Measurements from ENCODE around the gene VSIG2.

VSIG2 gene

GRCh38 chr11:124754309-124754708 lies 2.3 kb upstream of the VSIG2 start:
- TF ChIP-seq ZBTB7A (IDR thresholded peaks at IDR 0.05; ENCODE audit: low read depth) (no peak), NFIC (IDR thresholded peaks at IDR 0.05) (no peak), TAF1 (IDR thresholded peaks at IDR 0.05; ENCODE audit: low read depth) (no peak)

DNA sequence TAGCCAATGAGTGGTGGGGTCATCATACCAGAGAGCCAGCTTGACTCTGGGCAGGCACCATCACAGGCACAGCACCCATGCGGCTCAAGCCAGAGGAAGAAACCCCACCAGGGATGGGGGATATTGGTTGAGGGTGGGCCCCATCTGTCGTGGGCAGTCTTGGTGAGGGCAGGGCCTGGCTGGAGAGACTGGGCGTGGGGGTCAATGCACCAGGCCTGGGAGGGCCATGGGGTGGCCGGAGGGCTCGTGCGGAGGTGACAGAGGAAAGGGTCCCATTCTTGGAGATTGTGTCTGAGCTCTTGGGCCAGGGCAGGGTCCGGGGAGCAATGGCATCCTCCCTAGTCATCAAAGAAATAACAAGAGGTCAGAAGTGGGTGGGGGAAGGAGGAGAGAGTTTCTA lies 1.6 kb upstream of the VSIG2 start:
- TF ChIP-seq USF1 (IDR thresholded peaks at IDR 0.05) (no peak), TCF12 (IDR thresholded peaks at IDR 0.05; ENCODE audit: low read depth) (no peak)

- no peak for TF ChIP-seq REST (IDR thresholded peaks at IDR 0.05; ENCODE audit: low read depth)
- no peak for TF ChIP-seq YY1 (IDR thresholded peaks at IDR 0.05; ENCODE audit: low read depth)
- TF ChIP-seq FOXM1 (IDR thresholded peaks at IDR 0.05; ENCODE audit: borderline replicate concordance, low read depth) = no peak
- no peak for TF ChIP-seq ZBTB7A (IDR thresholded peaks at IDR 0.05; ENCODE audit: low read depth)
- TF ChIP-seq USF1 (IDR thresholded peaks at IDR 0.05) = no peak
- TF ChIP-seq TCF12 (IDR thresholded peaks at IDR 0.05; ENCODE audit: low read depth) = no peak
- no peak for TF ChIP-seq MAX (IDR thresholded peaks at IDR 0.05)
These were observed 1.1 kb upstream of the VSIG2 start for GRCh38 chr11:124753205-124753604.

DNA sequence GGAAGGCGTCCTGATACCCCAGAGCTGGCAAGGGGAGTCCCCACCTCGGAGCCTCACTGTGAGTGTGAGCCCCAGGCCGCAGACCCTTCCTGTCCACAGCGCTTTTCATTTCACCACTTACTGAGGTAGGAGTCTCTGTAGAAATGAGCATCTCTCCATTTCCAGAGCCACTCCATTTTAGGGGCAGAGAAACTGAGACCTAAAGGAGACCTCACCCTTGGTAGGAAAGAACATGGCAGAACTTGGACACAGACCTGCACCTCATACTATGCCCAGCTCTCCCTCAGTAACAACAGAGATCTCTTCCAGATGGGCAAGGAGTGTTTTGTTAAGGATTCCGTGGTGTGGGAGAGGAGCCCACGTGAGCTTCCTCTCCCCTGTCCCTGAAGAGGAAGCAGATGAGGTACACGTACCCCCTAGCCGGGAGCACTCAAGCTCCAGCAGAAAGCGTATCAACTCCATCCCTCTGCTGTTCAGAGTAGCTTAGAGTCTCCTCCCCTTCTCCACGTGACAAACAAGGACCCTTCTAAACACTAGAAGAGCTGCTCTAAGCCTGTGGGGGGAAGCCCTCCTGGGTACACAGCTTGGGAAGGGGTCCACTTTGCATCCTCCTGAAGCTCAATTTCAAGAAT lies 532 bp upstream of the VSIG2 start:
- TF ChIP-seq EGR1 (IDR thresholded peaks at IDR 0.05) (no peak), TEAD4 (IDR thresholded peaks at IDR 0.05) (no peak), TCF12 (IDR thresholded peaks at IDR 0.05; ENCODE audit: low read depth) (no peak), FOXM1 (IDR thresholded peaks at IDR 0.05; ENCODE audit: borderline replicate concordance, low read depth) (no peak), ZBTB7A (IDR thresholded peaks at IDR 0.05; ENCODE audit: low read depth) (no peak), RAD21 (IDR thresholded peaks at IDR 0.05; ENCODE audit: low read depth) (no peak), CEBPB (IDR thresholded peaks at IDR 0.05) (no peak), NFIC (IDR thresholded peaks at IDR 0.05) (no peak), CREB1 (IDR thresholded peaks at IDR 0.05; ENCODE audit: low read depth) (no peak), EP300 (IDR thresholded peaks at IDR 0.05; ENCODE audit: borderline replicate concordance) (no peak), USF1 (IDR thresholded peaks at IDR 0.05) (no peak), YY1 (IDR thresholded peaks at IDR 0.05; ENCODE audit: low read depth) (no peak), TAF1 (IDR thresholded peaks at IDR 0.05; ENCODE audit: low read depth) (no peak), REST (IDR thresholded peaks at IDR 0.05; ENCODE audit: low read depth) (no peak), MAX (IDR thresholded peaks at IDR 0.05) (no peak)

DNA sequence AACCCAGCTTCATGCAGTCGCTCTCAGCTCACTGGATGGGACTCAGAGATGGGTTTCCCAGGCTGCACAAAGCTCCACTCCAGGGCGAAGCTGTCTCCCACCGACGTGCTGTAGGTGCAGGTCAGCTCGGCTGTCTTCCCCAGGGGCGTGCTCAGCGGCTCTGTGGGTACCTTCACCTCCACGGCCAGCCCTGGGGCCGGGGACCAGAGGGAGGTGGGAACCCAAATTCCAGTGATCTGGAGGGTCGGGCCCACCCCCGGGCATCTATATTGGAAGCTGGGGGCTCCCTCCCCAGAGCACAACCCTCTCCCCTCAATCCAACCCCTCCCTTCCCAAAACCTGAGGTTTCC lies 689 bp downstream of the VSIG2 start:
- TF ChIP-seq TAF1 (IDR thresholded peaks at IDR 0.05; ENCODE audit: low read depth) = no peak
- no peak for TF ChIP-seq ZBTB7A (IDR thresholded peaks at IDR 0.05; ENCODE audit: low read depth)
- TF ChIP-seq RAD21 (IDR thresholded peaks at IDR 0.05; ENCODE audit: low read depth) = no peak
- no peak for TF ChIP-seq TCF12 (IDR thresholded peaks at IDR 0.05; ENCODE audit: low read depth)
- no peak for TF ChIP-seq TEAD4 (IDR thresholded peaks at IDR 0.05)
- TF ChIP-seq EP300 (IDR thresholded peaks at IDR 0.05; ENCODE audit: borderline replicate concordance) = no peak
- TF ChIP-seq MAX (IDR thresholded peaks at IDR 0.05) = no peak
- TF ChIP-seq REST (IDR thresholded peaks at IDR 0.05; ENCODE audit: low read depth) = no peak
- no peak for TF ChIP-seq CEBPB (IDR thresholded peaks at IDR 0.05)
- no peak for TF ChIP-seq EGR1 (IDR thresholded peaks at IDR 0.05)
- no peak for TF ChIP-seq USF1 (IDR thresholded peaks at IDR 0.05)
- no peak for TF ChIP-seq CREB1 (IDR thresholded peaks at IDR 0.05; ENCODE audit: low read depth)
- no peak for TF ChIP-seq FOXM1 (IDR thresholded peaks at IDR 0.05; ENCODE audit: borderline replicate concordance, low read depth)
- TF ChIP-seq YY1 (IDR thresholded peaks at IDR 0.05; ENCODE audit: low read depth) = no peak
- no peak for TF ChIP-seq NFIC (IDR thresholded peaks at IDR 0.05)

All from Ishikawa (cell line).